Lower leg skin (tissue), 3 donors: ENCODE results near the gene NTRK2.

Experiments used
- CTCF ChIP-seq, 3 donors: fragments of 450-650 bp; IDR thresholded peaks; one replicate each; pipeline ENCODE4 v1.5.1; 2016; ENCODE audit warnings: antibody characterized with exemption in 3 of 3, mild to moderate bottlenecking in 3 of 3, moderate library complexity in 2 of 3
- POLR2A ChIP-seq, 2 donors: fragments of 450-650 bp; IDR thresholded peaks; one replicate each; pipeline ENCODE4 v1.6.1; 2016 to 2017; ENCODE audit warnings: antibody characterized with exemption in 2 of 2, mild to moderate bottlenecking in 1 of 2, moderate library complexity in 1 of 2

GRCh38 chr9:84945878-84946538 is 276.5 kb downstream of the NTRK2 start:
- TF ChIP-seq CTCF (IDR thresholded peaks at IDR 0.05), result no peak
- no peak for TF ChIP-seq POLR2A (IDR thresholded peaks at IDR 0.05)
